Erythroblast (primary cell): ENCODE results near the gene APRT.

ENCODE experiments used
- GATA1 ChIP-seq: IDR thresholded peaks from 2 replicates; pipeline ENCODE4 v1.6.1; 2011; ENCODE audit warnings: low read depth, mild to moderate bottlenecking, control low read depth, low read length, moderate library complexity
- POLR2A ChIP-seq: IDR thresholded peaks from 2 replicates; pipeline ENCODE4 v1.6.1; 2011; ENCODE audit warnings: mild to moderate bottlenecking, low read length

GRCh38 chr16:88834670-88835069 lies 22.9 kb upstream of the APRT start:
- TF ChIP-seq POLR2A: no peak
- TF ChIP-seq GATA1: no peak
